K562 (cell line): ENCODE results near the gene JUNB. TPM values are rescaled to one million over a fixed set of nuclear protein-coding genes. Genes with fewer than 3 reads are reported as not detected.
A peak's percentile ranks its signal among the peaks of the same experiment; 100 is the strongest.

Source experiments
- CBFA2T2 ChIP-seq: fragments of 450-650 bp; conservative IDR thresholded peaks from 2 replicates; pipeline ENCODE4 v1.6.1; 2017; ENCODE audit warnings: mild to moderate bottlenecking
- DEAF1 ChIP-seq: fragments of 450-650 bp; formaldehyde crosslinking; IDR thresholded peaks from 2 replicates; pipeline ENCODE4 v1.4.0; 2020; ENCODE audit warnings: mild to moderate bottlenecking, moderate library complexity
- IRF9 ChIP-seq: fragments of 450-650 bp; IDR thresholded peaks from 2 replicates; pipeline ENCODE4 v1.6.1; 2016; ENCODE audit warnings: missing biosample characterization, missing genetic modification characterization
- MLX ChIP-seq, 2 experiments: fragments of 450-650 bp in 1 of 2; sonication (generic) in 1 of 2; formaldehyde crosslinking; conservative IDR thresholded peaks; 2 replicates each; pipeline versions ENCODE4 v1.4.0 to v1.8.1; 2020 to 2022; ENCODE audit warnings: mild to moderate bottlenecking in 1 of 2, missing genetic modification reagents in 1 of 2
- MNT ChIP-seq, 2 experiments: fragments of 450-650 bp; conservative IDR thresholded peaks; 2 replicates each; pipeline ENCODE4 v1.6.1; 2017; ENCODE audit warnings: mild to moderate bottlenecking in 2 of 2, moderate library complexity in 2 of 2
- NFE2 ChIP-seq: IDR thresholded peaks from 2 replicates; pipeline ENCODE4 v1.6.1; 2014; ENCODE audit warnings: antibody characterized with exemption, low read depth
- POLR2B ChIP-seq: fragments of 450-650 bp; IDR thresholded peaks from 2 replicates; pipeline ENCODE4 v1.6.1; 2018; ENCODE audit warnings: low read depth; ENCODE audit not compliant: partially characterized antibody
- RBM14 ChIP-seq: fragments of 200-400 bp; formaldehyde crosslinking; IDR thresholded peaks from 2 replicates; pipeline ENCODE4 v1.6.1; 2018; ENCODE audit warnings: low read depth, mild to moderate bottlenecking, low read length, moderate library complexity, borderline replicate concordance; ENCODE audit not compliant: insufficient read depth
- RREB1 ChIP-seq: fragments of 250-450 bp; sonication (Bioruptor Pico); IDR thresholded peaks from 2 replicates; pipeline ENCODE4 v1.4.0; 2020
- SRSF7 ChIP-seq: fragments of 200-400 bp; formaldehyde crosslinking; optimal IDR thresholded peaks from 2 replicates; pipeline ENCODE3; 2017; ENCODE audit warnings: mild to moderate bottlenecking, low read depth, low read length
- THAP7 ChIP-seq: fragments of 250-450 bp; sonication (Bioruptor Pico); IDR thresholded peaks from 2 replicates; pipeline ENCODE4 v1.5.0; 2021
- TRIM28 ChIP-seq: fragments of 450-650 bp; IDR thresholded peaks from 2 replicates; pipeline ENCODE4 v1.6.1; 2017
- ZBTB8A ChIP-seq: fragments of 450-650 bp; IDR thresholded peaks from 2 replicates; pipeline ENCODE4 v1.6.1; 2018; ENCODE audit warnings: mild to moderate bottlenecking, moderate library complexity; ENCODE audit not compliant: partially characterized antibody
- ZNF133 ChIP-seq: fragments of 250-450 bp; sonication (Bioruptor Pico); IDR thresholded peaks from 2 replicates; pipeline ENCODE4 v1.4.0; 2020; ENCODE audit warnings: mild to moderate bottlenecking
- polyA plus RNA-seq, 8 experiments: library from polyadenylated mRNA; depleted of rRNA in 4 of 8; stranded (reverse) in 5 of 8; unstranded in 3 of 8; fragments of >200 nt; fragmentation: Nextera tagmentation in 2 of 8; fragmentation: Illumina TruSeq in 1 of 8; extraction: Ambion mirVana in 2 of 8; extraction: Trizol in 1 of 8; gene quantifications; 2 replicates each; pipeline versions ENCODE4 v1.2.1 to v1.2.3, GENCODE V29; 2011 to 2014; ENCODE audit warnings: inconsistent platforms in 1 of 8, missing spikeins in 1 of 8
- total RNA-seq, 7 experiments: library from RNA; depleted of rRNA in 6 of 7; stranded (reverse); fragments of >200 nt in 6 of 7; fragmentation: Illumina TruSeq in 2 of 7; extraction: Trizol in 2 of 7; gene quantifications; 2 replicates each; pipeline versions ENCODE4 v1.2.1 to v1.2.3, GENCODE V29; 2011 to 2021; ENCODE audit warnings: low replicate concordance in 1 of 7

JUNB gene
- total and polyA plus RNA-seq, 9 of the 15 experiments (the other 6 are each of a cell fraction or from before 2014, with no cell fraction given): 0.23 to 88.1 (median 13.1) TPM

- TF ChIP-seq RREB1 (CRISPR knock-in tag): no peak
- TF ChIP-seq MNT (conservative IDR thresholded peaks at IDR 0.05): peak; percentile 82 to 92
- no peak for TF ChIP-seq DEAF1 (CRISPR knock-in tag)
- TF ChIP-seq MLX (CRISPR knock-in tag; conservative IDR thresholded peaks at IDR 0.05): no peak
- TF ChIP-seq SRSF7: no peak
- TF ChIP-seq IRF9: no peak
- TF ChIP-seq RBM14: peak; percentile 29; the same call in 1 of the 2 replicates
- TF ChIP-seq ZBTB8A: no peak
- TF ChIP-seq POLR2B: peak; percentile 78
- TF ChIP-seq TRIM28: no peak
- TF ChIP-seq ZNF133 (CRISPR knock-in tag): no peak
- no peak for TF ChIP-seq CBFA2T2
- peak; percentile 24; the same call in 1 of the 2 replicates for TF ChIP-seq NFE2
- TF ChIP-seq THAP7 (CRISPR knock-in tag): no peak
Observed at GRCh38 chr19:12793290-12794195, 2.3 kb downstream of the JUNB start (continued).
